SK-N-SH (cell line): ENCODE measurements around the gene MRPL21. TPM values are rescaled to one million over a fixed set of nuclear protein-coding genes. Genes with fewer than 3 reads are reported as not detected.

Experiments
- CTCF ChIA-PET: fragments of 300-600, 350-600 bp; formaldehyde crosslinking; extraction: SDS; loops from one replicate; lab custom pipeline; 2021; lab: Yijun Ruan, JAX
- POLR2A ChIA-PET: fragments of 350-600 bp; sonication (Branson Sonifier 250); formaldehyde crosslinking; extraction: SDS; loops from one replicate; lab custom pipeline; 2020; ENCODE audit warnings: antibody characterized with exemption, inconsistent platforms; lab: Yijun Ruan, JAX
- DNase-seq: peaks from one replicate; pipeline ENCODE4 v3.0.0; 2012
- H2AFZ ChIP-seq: fragments of 200-600 bp; sonication (generic); 2 replicates; pipeline ENCODE4 v1.8.1; 2016; ENCODE audit warnings: antibody characterized with exemption, mild to moderate bottlenecking, low read depth
- H3F3A ChIP-seq: fragments of 200-600 bp; sonication (generic); replicated peaks from 2 replicates; pipeline ENCODE3; 2016; ENCODE audit warnings: antibody characterized with exemption, mild to moderate bottlenecking; ENCODE audit not compliant: insufficient read depth
- H3K27ac ChIP-seq, 2 experiments: fragments of 200-500 bp in 1 of 2; fragments of 200-600 bp in 1 of 2; sonication (Bioruptor generic) in 1 of 2; sonication (generic), shearing (Covaris generic) in 1 of 2; 2 replicates each; pipeline versions ENCODE4 v1.5.1 to v1.6.1; 2014 to 2016; ENCODE audit warnings: low read depth in 2 of 2, inconsistent platforms in 1 of 2, low read length in 1 of 2, mild to moderate bottlenecking in 1 of 2, mixed read lengths in 1 of 2
- H3K27me3 ChIP-seq: fragments of 200-600 bp; sonication (generic), shearing (Covaris generic); 2 replicates; pipeline ENCODE4 v1.6.1; 2016; ENCODE audit warnings: mixed run types; ENCODE audit not compliant: insufficient read depth
- H3K36me3 ChIP-seq, 2 experiments: fragments of 200-500 bp in 1 of 2; fragments of 200-600 bp in 1 of 2; sonication (Bioruptor generic) in 1 of 2; sonication (generic) in 1 of 2; replicated peaks in 1 of 2; 2 replicates each; pipeline versions ENCODE3 to v1.5.1; 2014 to 2016; ENCODE audit warnings: low read length in 1 of 2, mild to moderate bottlenecking in 1 of 2; ENCODE audit not compliant: insufficient read depth in 2 of 2, control insufficient read depth in 1 of 2
- H3K4me1 ChIP-seq, 2 experiments: fragments of 200-500 bp in 1 of 2; fragments of 200-600 bp in 1 of 2; sonication (Bioruptor generic) in 1 of 2; sonication (generic), shearing (Covaris generic) in 1 of 2; 2 replicates each; pipeline versions ENCODE4 v1.5.1 to v1.6.1; 2014 to 2016; ENCODE audit warnings: low read depth in 1 of 2, low read length in 1 of 2, mixed run types in 1 of 2; ENCODE audit not compliant: insufficient read depth in 2 of 2, control insufficient read depth in 1 of 2
- H3K4me2 ChIP-seq: fragments of 200-600 bp; sonication (generic), shearing (Covaris generic); 2 replicates; pipeline ENCODE4 v1.6.1; 2017; ENCODE audit warnings: mixed run types
- H3K4me3 ChIP-seq, 2 experiments: fragments of 200-500 bp in 1 of 2; fragments of 200-600 bp in 1 of 2; sonication (Bioruptor generic) in 1 of 2; sonication (generic), shearing (Covaris generic) in 1 of 2; 2 replicates each; pipeline versions ENCODE4 v1.5.1 to v1.8.1; 2014 to 2016; ENCODE audit warnings: low read depth in 2 of 2, inconsistent platforms in 1 of 2, low read length in 1 of 2, mild to moderate bottlenecking in 1 of 2, mixed read lengths in 1 of 2, moderate library complexity in 1 of 2
- H3K79me2 ChIP-seq: fragments of 200-600 bp; sonication (generic); 2 replicates; pipeline ENCODE4 v1.8.1; 2017; ENCODE audit warnings: mild to moderate bottlenecking; ENCODE audit not compliant: insufficient read depth
- H3K9ac ChIP-seq: fragments of 200-600 bp; sonication (generic); 2 replicates; pipeline ENCODE4 v1.6.1; 2017; ENCODE audit warnings: mixed run types
- H3K9me2 ChIP-seq: fragments of 200-600 bp; sonication (generic); 2 replicates; pipeline ENCODE4 v1.6.1; 2017; ENCODE audit warnings: mixed run types
- H3K9me3 ChIP-seq: fragments of 200-600 bp; sonication (generic); 2 replicates; pipeline ENCODE4 v1.6.1; 2017; ENCODE audit warnings: mixed run types, mild to moderate bottlenecking, moderate library complexity
- H4K20me1 ChIP-seq: fragments of 200-600 bp; sonication (generic); 2 replicates; pipeline ENCODE4 v1.6.1; 2017; ENCODE audit warnings: mild to moderate bottlenecking, mixed run types; ENCODE audit not compliant: insufficient read depth
- CHD2 ChIP-seq: fragments of 150-350 bp; IDR thresholded peaks from 2 replicates; pipeline ENCODE4 v1.6.1; 2018; ENCODE audit warnings: low read length; ENCODE audit not compliant: partially characterized antibody
- CTCF ChIP-seq: fragments of 200-600 bp; sonication (generic); IDR thresholded peaks from 2 replicates; pipeline ENCODE4 v1.6.1; 2017; ENCODE audit warnings: antibody characterized with exemption, mild to moderate bottlenecking, moderate library complexity
- EP300 ChIP-seq, 2 experiments: IDR thresholded peaks; 2 replicates each; pipeline versions ENCODE4 v1.4.0 to v1.6.1; 2012; ENCODE audit warnings: borderline replicate concordance in 1 of 2, low read depth in 1 of 2, low read length in 1 of 2
- FOSL2 ChIP-seq: IDR thresholded peaks from 2 replicates; pipeline ENCODE4 v1.4.0; 2012; ENCODE audit warnings: low read depth, mild to moderate bottlenecking, moderate library complexity, borderline replicate concordance
- FOXJ3 ChIP-seq: sonication (generic); formaldehyde crosslinking; IDR thresholded peaks from 2 replicates; pipeline ENCODE4 v1.5.1; 2020; ENCODE audit warnings: mild to moderate bottlenecking, missing genetic modification reagents
- GABPA ChIP-seq: IDR thresholded peaks from 2 replicates; pipeline ENCODE4 v1.4.0; 2012; ENCODE audit warnings: low read depth, mild to moderate bottlenecking
- GATA2 ChIP-seq: sonication (generic); formaldehyde crosslinking; IDR thresholded peaks from 2 replicates; pipeline ENCODE4 v1.5.0; 2020; ENCODE audit warnings: mild to moderate bottlenecking, missing genetic modification reagents
- MAX ChIP-seq: IDR thresholded peaks from 2 replicates; pipeline ENCODE4 v1.4.0; 2012; ENCODE audit warnings: low read depth
- NFIC ChIP-seq: IDR thresholded peaks from 2 replicates; pipeline ENCODE4 v1.4.0; 2012; ENCODE audit warnings: borderline replicate concordance
- POLR2AphosphoS5 ChIP-seq: IDR thresholded peaks from 2 replicates; pipeline ENCODE4 v1.6.1; 2012; ENCODE audit warnings: low read depth, low read length
- RAD21 ChIP-seq: IDR thresholded peaks from 2 replicates; pipeline ENCODE4 v1.6.1; 2012; ENCODE audit warnings: mild to moderate bottlenecking, low read length
- RFX5 ChIP-seq: IDR thresholded peaks from 2 replicates; pipeline ENCODE4 v1.6.1; 2012; ENCODE audit warnings: mild to moderate bottlenecking, improper control_type of control experiment, low read length
- RXRA ChIP-seq: IDR thresholded peaks from 2 replicates; pipeline ENCODE4 v1.4.0; 2012; ENCODE audit warnings: low read depth, mild to moderate bottlenecking, borderline replicate concordance
- SIN3A ChIP-seq: IDR thresholded peaks from 2 replicates; pipeline ENCODE4 v1.6.1; 2012; ENCODE audit warnings: low read depth, mild to moderate bottlenecking, low read length, moderate library complexity, borderline replicate concordance
- SMC3 ChIP-seq: IDR thresholded peaks from 2 replicates; pipeline ENCODE4 v1.6.1; 2012; ENCODE audit warnings: low read depth, low read length, improper control_type of control experiment
- TAF1 ChIP-seq: IDR thresholded peaks from 2 replicates; pipeline ENCODE4 v1.6.1; 2012; ENCODE audit warnings: low read depth, mild to moderate bottlenecking, low read length, moderate library complexity, borderline replicate concordance
- USF1 ChIP-seq: IDR thresholded peaks from 2 replicates; pipeline ENCODE4 v1.4.0; 2012; ENCODE audit warnings: low read depth, borderline replicate concordance
- WGBS: methylation state at CpG from one replicate; pipeline ENCODE4 v1.1.6; 2017; ENCODE audit warnings: low lambda C conversion rate; 5-methylcytosine and 5-hydroxymethylcytosine counted together
- polyA plus RNA-seq, 3 experiments: library from polyadenylated mRNA; depleted of rRNA; stranded (reverse); fragments of >200 nt; gene quantifications; 2 replicates each; pipeline ENCODE4 v1.2.3, GENCODE V29; 2012

MRPL21 gene
- polyA plus RNA-seq, 1 of the 3 experiments (the other 2 are of a cell fraction): 125 TPM

- no peaks in the 10 kb centered on the region for H3K36me3 ChIP-seq
- H3K9me3 ChIP-seq: no peaks in the 10 kb centered on the region
- no peak overlapping the region for H2AFZ ChIP-seq
- TF ChIP-seq RXRA: no peak
- TF ChIP-seq CHD2: no peak
- no peak for TF ChIP-seq FOXJ3 (CRISPR knock-in tag)
- TF ChIP-seq CTCF: no peak
- no peak for TF ChIP-seq USF1
- TF ChIP-seq RFX5: no peak
- no peak for TF ChIP-seq RAD21
- no peak for TF ChIP-seq NFIC
- no peak for TF ChIP-seq POLR2AphosphoS5
- no peak for TF ChIP-seq EP300 (IDR thresholded peaks at IDR 0.05; ENCODE audit: borderline replicate concordance in 1 of 2, low read depth in 1 of 2, low read length in 1 of 2)
- TF ChIP-seq SMC3: no peak
- no peak for TF ChIP-seq GABPA
- TF ChIP-seq FOSL2: no peak
- no peak for TF ChIP-seq GATA2 (CRISPR knock-in tag)
- TF ChIP-seq TAF1: no peak
- TF ChIP-seq, all 33 proteins: peak for 0
- H4K20me1 ChIP-seq: no peaks in the 10 kb centered on the region
- no peak overlapping the region for H3K9ac ChIP-seq
- H3K9me2 ChIP-seq: no peaks in the 10 kb centered on the region
- no peaks in the 10 kb centered on the region for H3K27me3 ChIP-seq
- no peaks in the 10 kb centered on the region for H3K79me2 ChIP-seq
- no peak for DNase-seq
- ChIA-PET CTCF (no interaction called here), POLR2A (no interaction called here)
- no peak overlapping the region for H3K4me3 ChIP-seq
- H3K4me2 ChIP-seq: no peak overlapping the region
- 66% methylated on average over 3 of the region's 3 CpGs for WGBS
- no peaks in the 10 kb centered on the region for H3F3A ChIP-seq
- H3K4me1 ChIP-seq: no peaks in the 10 kb centered on the region
- no peak overlapping the region for H3K27ac ChIP-seq
Observed at GRCh38 chr11:68863553-68864265, 39.9 kb downstream of the MRPL21 start.

GRCh38 chr11:68862421-68862820 lies 41.2 kb downstream of the MRPL21 start:
- ChIA-PET POLR2A (no interaction called here), CTCF (no interaction called here)
- no peak overlapping the region for H3K4me3 ChIP-seq
- DNase-seq: no peak
- H3K79me2 ChIP-seq: no peaks in the 10 kb centered on the region
- no peak overlapping the region for H3K9ac ChIP-seq
- no peaks in the 10 kb centered on the region for H3K9me2 ChIP-seq
- H3K4me2 ChIP-seq: no peak overlapping the region
- no peak overlapping the region for H3K27ac ChIP-seq
- no peaks in the 10 kb centered on the region for H3K27me3 ChIP-seq
- H3K4me1 ChIP-seq: no peaks in the 10 kb centered on the region
- TF ChIP-seq MAX (no peak), NFIC (no peak), SIN3A (no peak)
- 69% methylated on average over 6 of the region's 6 CpGs for WGBS
- no peaks in the 10 kb centered on the region for H3K9me3 ChIP-seq
- H3K36me3 ChIP-seq: no peaks in the 10 kb centered on the region
- H3F3A ChIP-seq: no peaks in the 10 kb centered on the region
- H2AFZ ChIP-seq: no peak overlapping the region
- H4K20me1 ChIP-seq: no peaks in the 10 kb centered on the region
